ENCODE measurements around the gene KRT17.
A peak's percentile ranks its signal among the peaks of the same experiment; 100 is the strongest.
"Not testable (repeated sequence)": the region's sequence is repeated elsewhere in the genome, so short reads cannot be mapped to it uniquely, and the experiment has no call there.

The KRT17 gene

GRCh38 chr17:41615454-41615853, 8.9 kb downstream of the KRT17 start:
- Mint-ChIP-seq H3K4me1 (ENCODE audit: low read depth) (peaks cover 28% of the 10 kb centered on the region), H3K27me3 (peaks cover 66% of the 10 kb centered on the region), H3K4me3 (no peak overlapping the region), H3K36me3 (ENCODE audit: low read depth) (no peaks in the 10 kb centered on the region), H3K9me3 (no peaks in the 10 kb centered on the region), H3K27ac (no peak overlapping the region)
- intact Hi-C loops (cut with micrococcal nuclease), result no loop called here

DNA sequence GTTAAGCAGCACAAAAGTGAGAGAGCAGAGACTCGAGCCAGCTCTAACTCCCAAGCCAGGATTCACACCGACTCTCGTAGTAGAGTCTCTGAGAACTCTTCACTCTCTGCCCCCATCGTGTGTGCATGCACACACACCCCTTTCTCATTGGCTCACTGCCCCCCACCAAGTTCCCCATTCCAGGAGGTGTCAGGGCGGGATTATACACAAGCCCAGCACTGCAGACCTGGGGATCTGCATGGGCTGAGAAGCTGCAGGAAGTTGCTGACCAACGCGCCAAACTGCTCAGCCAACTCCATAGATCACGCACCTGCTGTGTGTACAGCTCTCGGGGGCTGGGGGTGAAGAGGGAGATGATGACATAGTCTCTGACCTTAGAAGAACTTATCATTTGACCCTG, 9.6 kb downstream of the KRT17 start:
- Mint-ChIP-seq H3K27me3 (peaks cover 67% of the 10 kb centered on the region), H3K4me1 (ENCODE audit: low read depth) (peaks cover 28% of the 10 kb centered on the region)
- intact Hi-C loops (cut with micrococcal nuclease), result loop anchor here (5.0 kb wide), 1 partner anchor 33 kb away; no protein-coding TSS in a partner anchor
- H3K4me3 Mint-ChIP-seq; H3K27ac Mint-ChIP-seq; H3K9me3 Mint-ChIP-seq; H3K36me3 Mint-ChIP-seq (ENCODE audit: low read depth): not testable (repeated sequence)

DNA sequence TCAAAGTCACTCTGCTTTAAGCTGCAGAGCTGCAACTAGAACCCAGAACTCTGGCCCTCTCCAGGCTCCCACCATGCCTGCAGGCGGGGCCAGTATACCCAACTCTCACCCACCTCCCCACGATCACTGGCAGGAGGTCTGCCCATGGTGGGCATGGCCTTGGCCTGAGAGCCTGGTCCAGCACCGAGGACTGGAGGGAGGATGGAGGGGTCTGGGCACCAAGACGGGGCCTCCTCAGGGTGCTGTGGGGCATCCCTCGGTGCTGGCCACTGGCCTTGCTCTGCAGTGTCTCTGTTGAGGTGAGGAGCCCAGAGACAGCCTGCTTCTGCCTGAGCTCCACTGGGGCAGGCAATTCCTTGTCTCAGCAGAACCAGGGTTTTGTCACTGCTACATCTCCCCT, 10.3 kb downstream of the KRT17 start:
- Mint-ChIP-seq H3K4me1 (ENCODE audit: low read depth) (peaks cover 31% of the 10 kb centered on the region), H3K27me3 (peaks cover 69% of the 10 kb centered on the region), H3K36me3 (ENCODE audit: low read depth) (no peaks in the 10 kb centered on the region), H3K4me3 (no peak overlapping the region), H3K9me3 (no peaks in the 10 kb centered on the region), H3K27ac (no peak overlapping the region)
- intact Hi-C loops (cut with micrococcal nuclease), result loop anchor here (5.0 kb wide), 1 partner anchor 33 kb away; no protein-coding TSS in a partner anchor

- no peak overlapping the region for H3K27ac Mint-ChIP-seq
- H3K36me3 Mint-ChIP-seq (ENCODE audit: low read depth), result no peaks in the 10 kb centered on the region
- peaks cover 36% of the 10 kb centered on the region for H3K4me1 Mint-ChIP-seq (ENCODE audit: low read depth)
- intact Hi-C loops (cut with micrococcal nuclease), result loop anchor here (5.0 kb wide), 1 partner anchor 34 kb away; no protein-coding TSS in a partner anchor
- no peak overlapping the region for H3K4me3 Mint-ChIP-seq
- H3K9me3 Mint-ChIP-seq, result no peaks in the 10 kb centered on the region
- H3K27me3 Mint-ChIP-seq, result peaks cover 69% of the 10 kb centered on the region
These were observed 10.9 kb downstream of the KRT17 start for GRCh38 chr17:41613277-41614082.

DNA sequence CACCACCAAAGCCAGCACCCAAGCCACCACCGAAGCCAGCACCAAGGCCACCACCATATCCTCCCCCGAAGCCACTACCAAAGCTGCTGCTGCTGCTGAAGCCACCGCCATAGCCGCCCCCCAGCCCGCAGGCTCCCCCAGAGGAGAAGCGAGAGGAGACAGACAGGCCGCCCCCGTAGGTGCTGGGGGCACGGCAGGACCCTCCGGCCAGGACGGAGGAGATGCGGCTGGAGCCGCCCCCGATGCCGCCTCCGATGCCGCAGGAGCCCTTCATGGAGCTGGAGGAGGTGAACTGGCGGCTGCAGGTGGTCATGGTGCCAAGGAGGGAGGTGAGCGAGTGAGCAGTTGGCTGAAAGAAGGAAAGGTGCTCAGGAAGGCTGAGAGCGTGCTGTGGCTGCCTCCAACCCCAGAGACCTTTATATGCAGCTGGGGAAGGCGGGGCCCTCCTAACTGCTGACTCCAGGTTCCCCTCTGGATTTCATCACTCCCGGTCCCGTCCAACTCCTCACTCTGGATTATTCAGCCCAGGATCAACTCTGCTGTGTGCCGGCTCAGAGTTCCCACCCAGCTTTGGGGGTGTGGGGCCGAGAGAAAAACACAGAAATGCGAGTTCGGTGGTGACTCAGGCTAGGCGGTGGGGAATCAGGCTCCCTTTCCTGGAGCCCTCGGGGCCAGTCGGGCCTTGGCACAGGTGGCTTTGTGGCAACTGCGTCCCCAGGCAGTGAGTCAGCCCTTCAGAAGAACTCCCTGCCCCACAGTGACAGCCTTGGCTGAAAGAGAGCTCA, 11.8 kb downstream of the KRT17 start, which contains the start of gene KRT16:
Gene KRT16, minus strand, starts transcription at position 392 of the 785 bp plus-strand sequence. Its CDS starts 79 bp downstream, at position 313.
- intact Hi-C loops (cut with micrococcal nuclease), result loop anchor here (5.0 kb wide), 1 partner anchor 35 kb away; no protein-coding TSS in a partner anchor
- not testable (repeated sequence) for H3K27ac Mint-ChIP-seq; H3K9me3 Mint-ChIP-seq; H3K4me3 Mint-ChIP-seq; H3K36me3 Mint-ChIP-seq (ENCODE audit: low read depth)
- Mint-ChIP-seq H3K4me1 (ENCODE audit: low read depth) (peaks cover 36% of the 10 kb centered on the region), H3K27me3 (peaks cover 64% of the 10 kb centered on the region)

DNA sequence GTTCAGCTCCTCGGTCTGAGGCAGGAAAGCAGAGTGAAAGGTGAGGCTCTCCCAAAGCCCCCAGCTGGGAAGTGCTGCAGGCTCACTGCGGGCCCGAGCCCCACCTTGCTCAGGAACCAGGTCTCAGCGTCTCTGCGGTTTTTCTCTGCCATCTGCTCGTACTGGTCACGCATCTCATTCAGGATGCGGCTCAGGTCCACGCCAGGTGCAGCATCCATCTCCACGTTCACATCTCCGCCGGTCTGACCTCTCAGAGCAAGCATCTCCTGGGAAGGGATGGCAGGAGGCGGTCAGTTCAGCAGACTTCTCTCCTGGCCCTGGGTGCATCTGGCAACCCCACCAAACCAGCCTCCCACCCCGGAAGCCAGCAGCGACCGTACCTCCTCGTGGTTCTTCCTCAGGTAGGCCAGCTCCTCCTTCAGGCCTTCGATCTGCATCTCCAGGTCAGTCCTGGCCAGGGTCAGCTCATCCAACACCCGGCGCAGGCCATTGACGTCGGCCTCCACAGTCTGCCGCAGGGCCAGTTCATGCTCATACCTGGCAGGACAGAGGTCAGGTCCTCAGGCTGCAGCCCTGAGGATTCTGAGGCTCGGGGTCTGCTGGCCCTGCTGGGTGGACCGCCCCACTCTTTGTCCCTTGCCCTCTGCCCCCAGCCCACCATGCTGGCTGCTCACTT, 13.3 kb downstream of the KRT17 start:
- Mint-ChIP-seq H3K27ac (no peak overlapping the region), H3K27me3 (peaks cover 69% of the 10 kb centered on the region), H3K36me3 (ENCODE audit: low read depth) (peaks cover 11% of the 10 kb centered on the region), H3K9me3 (peaks cover 18% of the 10 kb centered on the region), H3K4me1 (ENCODE audit: low read depth) (peaks cover 36% of the 10 kb centered on the region), H3K4me3 (no peak overlapping the region)
- intact Hi-C loops (cut with micrococcal nuclease), result loop anchor here (5.0 kb wide), 1 partner anchor 36 kb away; no protein-coding TSS in a partner anchor

GRCh38 chr17:41610061-41610517, 14.3 kb downstream of the KRT17 start:
- peak overlapping the region; percentile 19 for H3K27ac Mint-ChIP-seq
- H3K9me3 Mint-ChIP-seq, result peaks cover 19% of the 10 kb centered on the region
- peaks cover 65% of the 10 kb centered on the region for H3K27me3 Mint-ChIP-seq
- H3K4me3 Mint-ChIP-seq, result not testable (repeated sequence)
- peaks cover 11% of the 10 kb centered on the region for H3K36me3 Mint-ChIP-seq (ENCODE audit: low read depth)
- H3K4me1 Mint-ChIP-seq (ENCODE audit: low read depth), result peaks cover 28% of the 10 kb centered on the region
- intact Hi-C loops (cut with micrococcal nuclease), result loop anchor here (5.0 kb wide), 1 partner anchor 37 kb away; no protein-coding TSS in a partner anchor

DNA sequence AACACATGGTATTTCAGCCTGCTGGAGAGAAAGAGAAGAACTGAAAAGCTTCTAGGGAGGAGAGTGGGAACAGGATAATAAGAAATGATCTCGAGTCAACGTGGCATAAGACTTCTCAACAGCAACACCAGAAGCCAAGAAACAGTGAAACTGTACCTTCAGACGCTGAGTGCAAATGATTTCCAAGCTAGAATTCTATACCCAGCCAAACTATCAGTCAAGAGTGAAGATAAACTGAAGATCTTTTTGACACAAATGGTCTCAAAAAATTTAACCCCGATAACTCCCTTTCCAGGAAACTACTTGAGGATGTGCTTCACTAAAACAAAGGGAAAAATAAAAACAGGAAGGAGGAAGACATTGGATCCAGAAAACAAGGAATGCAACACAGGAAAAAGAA, 17.4 kb downstream of the KRT17 start:
- intact Hi-C loops (cut with micrococcal nuclease); H3K27ac Mint-ChIP-seq: not testable (repeated sequence)

GRCh38 chr17:41602524-41602923, 21.9 kb downstream of the KRT17 start:
- H3K9me3 Mint-ChIP-seq, result peaks cover 16% of the 10 kb centered on the region
- peaks cover 11% of the 10 kb centered on the region for H3K36me3 Mint-ChIP-seq (ENCODE audit: low read depth)
- no peak overlapping the region for H3K27ac Mint-ChIP-seq
- H3K27me3 Mint-ChIP-seq, result peaks cover 19% of the 10 kb centered on the region
- intact Hi-C loops (cut with micrococcal nuclease), result no loop called here
- H3K4me3 Mint-ChIP-seq, result no peak overlapping the region
- no peaks in the 10 kb centered on the region for H3K4me1 Mint-ChIP-seq (ENCODE audit: low read depth)

More for the DNA sequence above, 17.4 kb downstream of the KRT17 start:
- peaks cover 11% of the 10 kb centered on the region for H3K36me3 Mint-ChIP-seq (ENCODE audit: low read depth)
- H3K4me1 Mint-ChIP-seq (ENCODE audit: low read depth); H3K4me3 Mint-ChIP-seq: not testable (repeated sequence)
- peaks cover 48% of the 10 kb centered on the region for H3K27me3 Mint-ChIP-seq
- H3K9me3 Mint-ChIP-seq, result peaks cover 19% of the 10 kb centered on the region

DNA sequence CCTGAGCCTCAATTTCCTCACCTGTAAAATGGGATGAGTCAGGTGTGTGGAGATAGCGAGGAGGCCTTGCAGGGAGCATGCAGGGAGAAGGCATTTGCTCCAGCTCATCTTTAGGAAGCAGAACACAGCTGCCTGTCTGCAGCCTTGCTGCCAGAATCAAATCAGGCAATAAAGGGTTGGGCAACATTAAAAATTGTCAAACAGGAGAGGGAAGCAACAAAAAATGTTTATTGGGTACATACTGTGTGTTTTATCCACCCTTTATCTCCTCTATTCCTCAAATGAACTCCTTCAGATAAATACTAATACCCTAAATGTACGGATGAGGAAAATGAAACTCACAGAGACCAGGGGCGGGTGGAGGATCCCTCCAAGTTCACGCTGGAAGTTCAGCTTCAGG, 24.1 kb downstream of the KRT17 start:
- Mint-ChIP-seq H3K4me3 (no peak overlapping the region), H3K4me1 (ENCODE audit: low read depth) (peaks cover 5% of the 10 kb centered on the region), H3K9me3 (no peaks in the 10 kb centered on the region)

GRCh38 chr17:41599680-41600079, 24.7 kb downstream of the KRT17 start:
- intact Hi-C loops (cut with micrococcal nuclease), result no loop called here
- Mint-ChIP-seq H3K27me3 (peaks cover 17% of the 10 kb centered on the region), H3K4me3 (no peak overlapping the region), H3K27ac (no peak overlapping the region), H3K36me3 (ENCODE audit: low read depth) (no peaks in the 10 kb centered on the region), H3K4me1 (ENCODE audit: low read depth) (peaks cover 6% of the 10 kb centered on the region), H3K9me3 (no peaks in the 10 kb centered on the region)

More for the DNA sequence above, 24.1 kb downstream of the KRT17 start:
- Mint-ChIP-seq H3K27me3 (peaks cover 16% of the 10 kb centered on the region), H3K36me3 (ENCODE audit: low read depth) (no peaks in the 10 kb centered on the region), H3K27ac (no peak overlapping the region)
- intact Hi-C loops (cut with micrococcal nuclease), result no loop called here

DNA sequence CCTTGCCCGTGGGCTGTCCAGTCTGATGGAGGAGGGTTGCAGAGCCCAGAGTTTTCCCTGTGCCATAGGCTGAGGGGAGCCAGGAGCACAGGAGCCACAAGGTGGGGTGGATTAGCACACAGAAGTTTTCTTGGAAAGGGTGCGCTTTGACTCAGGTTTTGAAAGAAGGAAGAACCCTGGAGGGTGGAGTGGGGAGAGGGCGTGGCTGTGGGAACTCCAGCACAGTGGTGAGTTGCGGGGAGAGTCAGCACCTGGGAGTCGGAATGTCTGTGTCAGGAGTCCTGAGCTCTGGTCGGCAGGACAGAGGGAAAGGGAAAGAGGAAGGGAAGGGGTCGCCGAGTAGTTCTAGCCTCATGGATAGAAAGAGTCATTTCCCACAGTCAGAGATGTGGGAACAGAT, 28.8 kb downstream of the KRT17 start:
- Mint-ChIP-seq H3K9me3 (no peaks in the 10 kb centered on the region), H3K4me1 (ENCODE audit: low read depth) (peaks cover 6% of the 10 kb centered on the region), H3K27me3 (peaks cover 24% of the 10 kb centered on the region), H3K27ac (no peak overlapping the region), H3K36me3 (ENCODE audit: low read depth) (no peaks in the 10 kb centered on the region), H3K4me3 (no peak overlapping the region)
- intact Hi-C loops (cut with micrococcal nuclease), result no loop called here

GRCh38 chr17:41594363-41594915, 29.9 kb downstream of the KRT17 start:
- Mint-ChIP-seq H3K4me1 (ENCODE audit: low read depth) (peaks cover 6% of the 10 kb centered on the region), H3K9me3 (no peaks in the 10 kb centered on the region), H3K36me3 (ENCODE audit: low read depth) (no peaks in the 10 kb centered on the region), H3K27ac (no peak overlapping the region), H3K4me3 (no peak overlapping the region), H3K27me3 (peaks cover 25% of the 10 kb centered on the region)
- intact Hi-C loops (cut with micrococcal nuclease), result no loop called here

Measured in dendritic cell treated with granulocyte-macrophage colony-stimulating factor and Interleukin-4, amounts not matched to agents 40 ng/mL and 50 ng/mL, for 4 days (primary cell).